GM19372 (cell line): ENCODE data around the gene SEMA6C.
A peak's percentile ranks its signal among the peaks of the same experiment; 100 is the strongest.
"Not testable (repeated sequence)": the region's sequence is repeated elsewhere in the genome, so short reads cannot be mapped to it uniquely, and the experiment has no call there.

ENCODE experiments used
- ATAC-seq: cut with Tn5 transposase; IDR thresholded peaks from one replicate; pipeline ENCODE4 v1.9.1; 2021; ENCODE audit warnings: mild to moderate bottlenecking, low read depth, moderate library complexity; ENCODE audit not compliant: unreplicated experiment

Gene SEMA6C

GRCh38 chr1:151146412-151147131, at the start of gene SEMA6C:
Gene SEMA6C (minus strand): TSS chr1:151146631. CDS start chr1:151142621, 4,010 bp downstream.
- peak; percentile 99 for ATAC-seq

- not testable (repeated sequence) for ATAC-seq
These were observed 48.6 kb upstream of the SEMA6C start for GRCh38 chr1:151194894-151195594.

GRCh38 chr1:151193856-151194255, 47.4 kb upstream of the SEMA6C start:
- no peak for ATAC-seq

- ATAC-seq = no peak
These were observed 46.9 kb upstream of the SEMA6C start for GRCh38 chr1:151193304-151193703.

- no peak for ATAC-seq
These were observed 45.6 kb upstream of the SEMA6C start for GRCh38 chr1:151192047-151192446.

- peak; percentile 95 for ATAC-seq
These were observed 43.4 kb upstream of the SEMA6C start, which contains the start of gene VPS72 for GRCh38 chr1:151189637-151190445. Gene VPS72 (minus strand): TSS chr1:151190197. CDS start chr1:151190121, 76 bp downstream.

GRCh38 chr1:151188667-151189066, 42.2 kb upstream of the SEMA6C start:
- ATAC-seq = not testable (repeated sequence)

GRCh38 chr1:151187205-151187604, 40.8 kb upstream of the SEMA6C start:
- no peak for ATAC-seq

- ATAC-seq = no peak
These were observed 37.8 kb upstream of the SEMA6C start for GRCh38 chr1:151184211-151184610.

GRCh38 chr1:151176514-151177045, 30.1 kb upstream of the SEMA6C start:
- no peak for ATAC-seq

GRCh38 chr1:151175863-151176262, 29.4 kb upstream of the SEMA6C start, which contains the start of gene TMOD4:
Gene TMOD4 (minus strand): TSS chr1:151175981. CDS start chr1:151174875, 1,106 bp downstream.
- ATAC-seq = no peak

- ATAC-seq = no peak
These were observed 28.8 kb upstream of the SEMA6C start for GRCh38 chr1:151175041-151175741.

- ATAC-seq = no peak
These were observed 24.8 kb upstream of the SEMA6C start for GRCh38 chr1:151171190-151171589.

- ATAC-seq = no peak
These were observed 20.7 kb upstream of the SEMA6C start for GRCh38 chr1:151167116-151167515.

GRCh38 chr1:151166505-151166956, 20.1 kb upstream of the SEMA6C start:
- ATAC-seq = no peak

GRCh38 chr1:151165738-151166504, 19.5 kb upstream of the SEMA6C start, which contains the start of the genes LYSMD1 and SCNM1:
Gene LYSMD1 (minus strand): TSS chr1:151165902. CDS start chr1:151165258, 644 bp downstream.
Gene SCNM1 (plus strand): TSS chr1:151166144. CDS start chr1:151166153, 9 bp downstream.
- peak; percentile 92 for ATAC-seq

- no peak for ATAC-seq
These were observed 18.9 kb upstream of the SEMA6C start for GRCh38 chr1:151165281-151165737.

- ATAC-seq = no peak
These were observed 18.4 kb upstream of the SEMA6C start for GRCh38 chr1:151164732-151165280.
